GM18499 (cell line): ENCODE measurements around the gene TIMM29.

ENCODE experiments used
- ATAC-seq: cut with Tn5 transposase; IDR thresholded peaks from one replicate; pipeline ENCODE4 v1.9.1; 2021; ENCODE audit warnings: moderate number of reproducible peaks; ENCODE audit not compliant: insufficient read depth, unreplicated experiment

TIMM29 gene

DNA sequence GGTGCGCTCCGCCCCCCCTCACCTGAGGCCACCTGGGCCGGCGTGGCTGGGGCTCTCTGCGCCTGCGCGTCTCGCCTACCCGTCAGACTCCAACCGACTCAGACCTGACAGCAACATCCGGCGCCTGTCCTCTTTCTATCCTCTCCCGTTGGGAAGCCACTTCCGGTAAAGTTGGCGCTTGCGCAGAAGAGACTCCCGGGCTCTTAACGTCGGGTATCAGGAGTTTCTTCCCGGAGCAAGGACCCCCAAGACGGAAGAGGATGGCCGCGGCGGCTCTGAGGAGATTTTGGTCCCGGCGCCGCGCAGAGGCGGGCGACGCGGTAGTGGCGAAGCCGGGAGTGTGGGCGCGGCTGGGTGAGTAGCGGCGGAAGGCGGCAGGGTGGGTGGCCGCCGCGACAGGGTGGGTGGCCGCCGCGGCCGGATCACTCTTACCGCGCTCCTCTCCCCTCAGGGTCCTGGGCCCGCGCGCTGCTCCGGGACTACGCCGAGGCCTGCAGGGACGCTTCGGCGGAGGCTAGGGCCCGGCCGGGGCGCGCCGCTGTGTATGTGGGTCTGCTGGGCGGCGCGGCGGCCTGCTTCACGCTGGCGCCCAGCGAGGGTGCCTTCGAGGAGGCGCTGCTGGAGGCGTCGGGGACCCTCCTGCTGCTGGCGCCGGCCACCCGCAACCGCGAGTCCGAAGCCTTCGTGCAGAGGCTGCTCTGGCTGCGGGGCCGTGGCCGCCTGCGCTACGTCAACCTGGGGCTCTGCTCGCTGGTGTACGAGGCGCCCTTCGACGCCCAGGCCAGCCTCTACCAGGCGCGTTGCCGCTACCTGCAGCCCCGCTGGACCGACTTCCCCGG is at the start of gene TIMM29, which contains the start of gene YIPF2:
Gene TIMM29, plus strand, starts transcription at position 249 of the 839 bp plus-strand sequence. Its CDS starts 12 bp downstream, at position 261.
Gene YIPF2, minus strand, starts transcription at position 77 of the 839 bp plus-strand sequence. CDS start 229 bp downstream, outside the sequence.
- peak; percentile 59 for ATAC-seq

GRCh38 chr19:10881403-10882107 is 47.1 kb upstream of the TIMM29 start:
- ATAC-seq: no peak

GRCh38 chr19:10882108-10882457 is 46.5 kb upstream of the TIMM29 start:
- ATAC-seq: no peak

- no peak for ATAC-seq
These were observed 44.3 kb upstream of the TIMM29 start for GRCh38 chr19:10884274-10884673.

DNA sequence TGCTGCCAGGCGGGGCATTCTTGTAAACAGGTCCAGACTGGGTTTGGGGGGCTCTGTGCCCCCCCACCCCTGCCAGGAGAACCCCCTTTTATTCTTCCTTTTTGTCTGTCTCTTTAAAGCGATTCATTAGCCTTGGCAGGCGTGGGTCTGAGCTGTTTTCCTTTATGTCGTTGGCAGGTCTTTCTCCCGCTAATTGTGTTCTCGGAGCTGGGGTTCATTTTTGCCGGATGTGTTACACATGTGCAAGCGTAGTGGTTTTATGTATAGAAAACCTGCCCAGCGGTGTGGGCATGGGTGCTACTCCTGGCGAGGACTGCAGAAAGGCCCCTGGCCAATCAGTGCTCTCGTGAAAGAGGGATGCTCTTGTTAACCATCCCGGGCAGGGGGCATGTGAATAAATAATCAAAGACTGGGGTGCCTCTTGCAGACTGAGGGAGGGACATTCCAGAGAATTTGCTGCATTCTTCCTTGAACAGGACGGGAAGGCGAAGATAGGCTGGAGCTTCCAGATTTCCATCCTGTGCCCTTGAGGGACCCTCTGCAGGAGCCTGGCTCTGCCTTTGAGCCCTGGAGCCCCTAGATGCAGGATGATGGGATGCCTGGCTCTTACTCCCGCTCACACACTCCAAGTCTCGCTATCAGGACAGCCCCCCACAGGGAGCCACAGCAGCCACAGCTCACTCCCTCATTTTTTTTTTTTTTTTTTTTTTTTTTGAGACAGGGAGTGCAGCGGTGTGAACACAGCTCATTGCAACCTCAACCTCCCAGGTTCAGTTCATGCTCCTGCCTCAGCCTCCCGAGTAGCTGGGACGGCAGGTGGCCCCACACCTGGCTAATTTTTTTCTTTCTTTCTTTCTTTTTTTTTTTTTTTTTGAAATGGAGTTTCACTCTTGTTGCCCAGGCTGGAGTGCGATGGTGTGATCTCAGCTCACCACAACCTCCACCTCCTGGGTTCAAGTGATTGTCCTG is 43.1 kb upstream of the TIMM29 start:
- no peak for ATAC-seq

DNA sequence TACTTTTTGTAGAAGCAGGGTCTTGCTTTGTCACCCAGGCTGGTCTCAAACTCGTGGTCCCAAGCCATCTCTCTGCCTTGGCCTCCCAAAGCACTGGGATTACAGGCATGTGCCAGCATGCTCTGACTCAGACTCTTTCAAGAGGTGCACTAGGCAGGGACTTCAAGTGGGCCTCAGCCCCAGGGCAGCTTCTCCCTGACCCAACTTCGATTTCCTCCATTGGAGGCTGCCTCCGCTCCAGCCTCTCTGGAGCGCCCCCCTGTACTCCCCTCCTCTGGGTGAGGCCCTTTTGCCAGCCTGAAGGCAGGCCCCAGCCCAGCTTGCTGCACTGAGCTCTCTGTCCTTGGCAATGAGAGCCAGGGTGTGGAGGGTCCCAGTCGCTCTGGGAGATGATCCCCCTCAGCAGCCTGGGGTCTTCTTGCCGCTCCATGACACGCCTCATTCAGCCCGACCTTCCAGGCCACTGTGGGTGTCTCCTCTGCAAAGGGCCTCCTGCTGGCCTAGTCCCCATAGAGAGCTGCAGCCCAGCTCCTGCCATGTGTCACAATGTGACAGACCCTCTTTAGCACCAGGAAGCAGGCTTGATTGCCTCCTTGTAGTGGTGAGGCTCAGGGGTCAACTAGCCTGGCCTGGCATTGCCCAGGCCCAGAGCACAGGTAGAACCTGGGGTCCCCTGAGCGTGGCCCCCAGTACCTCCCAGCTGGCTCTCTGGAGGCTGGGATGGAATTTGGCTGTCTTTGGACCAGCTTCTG is 40.8 kb upstream of the TIMM29 start:
- no peak for ATAC-seq

DNA sequence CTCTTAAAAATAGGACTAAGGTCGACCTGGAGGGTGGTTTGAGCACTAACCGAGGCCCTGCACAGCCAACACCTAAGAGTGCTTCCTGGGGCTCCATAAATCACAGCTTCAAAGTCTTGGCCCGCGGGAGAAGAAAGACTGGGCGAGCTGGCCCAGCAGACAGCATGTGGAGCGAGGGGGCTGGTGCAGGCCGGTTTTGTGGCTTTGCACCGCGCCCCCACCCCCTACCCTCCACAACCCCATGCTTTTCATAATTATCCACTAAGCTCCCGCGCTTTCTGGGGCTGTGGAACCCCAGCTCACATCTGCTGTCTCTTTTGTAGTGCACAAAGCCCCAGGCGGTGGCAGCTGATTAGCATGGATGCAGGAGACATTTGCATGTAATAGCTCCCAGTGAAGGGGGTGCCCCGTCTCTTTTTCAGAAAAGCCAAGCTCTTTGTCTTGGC is 40.2 kb upstream of the TIMM29 start:
- ATAC-seq: no peak

- no peak for ATAC-seq
These were observed 38.7 kb upstream of the TIMM29 start for GRCh38 chr19:10889880-10890279.

- ATAC-seq: no peak
These were observed 37.1 kb upstream of the TIMM29 start for GRCh38 chr19:10891405-10892086.

GRCh38 chr19:10892256-10892655 is 36.4 kb upstream of the TIMM29 start:
- no peak for ATAC-seq

- ATAC-seq: no peak
These were observed 33.7 kb upstream of the TIMM29 start for GRCh38 chr19:10894911-10895213.

GRCh38 chr19:10895363-10895762 is 33.2 kb upstream of the TIMM29 start:
- no peak for ATAC-seq

DNA sequence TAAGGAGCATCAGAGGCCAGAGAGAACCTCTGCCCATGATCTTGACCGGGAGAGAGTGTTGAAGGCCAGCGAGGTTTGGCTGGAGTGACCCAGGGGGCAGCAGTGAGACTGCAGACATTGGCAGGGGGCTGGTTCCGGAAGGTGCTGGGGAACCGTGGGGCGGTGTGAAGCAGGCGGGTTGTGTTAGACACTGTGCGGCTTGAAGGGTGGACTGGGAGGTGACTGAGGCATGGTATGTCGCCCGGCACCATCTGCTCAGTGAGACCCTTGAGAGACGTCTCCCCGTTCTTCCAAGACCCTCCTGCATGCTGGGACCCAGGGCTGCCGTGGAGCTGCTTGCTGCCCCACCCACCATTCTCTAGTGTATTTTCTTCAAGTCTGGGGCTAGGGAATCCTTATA is 32.7 kb upstream of the TIMM29 start:
- ATAC-seq: no peak

DNA sequence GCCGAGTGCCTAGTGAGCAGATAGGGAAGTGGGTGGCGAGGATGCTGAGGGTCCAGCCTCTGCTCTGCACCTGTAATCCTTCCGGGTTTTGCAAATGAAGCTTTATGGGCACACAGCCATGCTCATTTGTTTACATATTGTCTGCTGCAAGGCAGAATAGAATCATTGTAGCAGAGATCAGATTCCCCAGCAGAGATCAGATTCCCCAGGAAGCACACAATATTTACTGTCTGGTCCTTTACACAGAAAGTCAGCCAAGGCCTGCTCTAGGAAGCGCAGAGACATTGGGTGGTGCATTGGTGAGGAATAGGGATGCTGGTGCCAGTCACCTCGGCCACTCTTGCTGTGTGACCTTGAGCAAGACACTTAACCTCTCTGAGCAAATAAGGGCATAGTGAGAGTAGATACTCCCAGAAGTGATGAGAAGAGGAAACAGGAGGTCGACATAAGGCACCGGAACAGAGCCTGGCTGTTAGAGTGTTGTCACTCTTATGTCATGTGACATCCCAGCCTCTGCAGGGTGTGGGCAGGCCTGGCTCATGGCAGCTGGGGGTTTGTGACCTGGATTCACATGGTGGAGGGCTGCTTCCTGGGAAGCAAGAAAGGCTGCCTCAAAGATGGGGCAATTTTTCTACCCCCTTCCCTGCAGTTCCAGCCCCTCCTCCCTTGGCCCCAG is 31.6 kb upstream of the TIMM29 start:
- ATAC-seq: no peak

DNA sequence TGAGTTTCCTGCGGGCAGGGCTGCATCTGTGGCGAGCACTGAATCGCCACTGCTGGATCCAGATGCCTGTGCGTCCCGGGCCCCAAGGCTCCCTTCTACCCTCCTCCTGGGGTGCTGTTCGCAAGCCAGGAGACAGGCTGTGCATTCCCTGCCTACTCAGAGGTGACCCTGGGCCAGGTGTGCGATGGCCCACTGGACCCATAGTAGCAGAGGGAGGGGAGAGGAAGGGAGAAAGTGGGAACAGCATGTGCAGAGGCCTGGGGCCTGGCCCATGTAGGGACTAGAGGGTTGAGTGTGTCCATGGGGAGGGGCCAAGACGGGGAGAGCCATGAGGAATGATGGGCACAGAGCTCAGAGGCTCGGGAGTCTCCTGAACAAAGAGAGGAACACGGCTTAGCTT is 30.0 kb upstream of the TIMM29 start:
- no peak for ATAC-seq

DNA sequence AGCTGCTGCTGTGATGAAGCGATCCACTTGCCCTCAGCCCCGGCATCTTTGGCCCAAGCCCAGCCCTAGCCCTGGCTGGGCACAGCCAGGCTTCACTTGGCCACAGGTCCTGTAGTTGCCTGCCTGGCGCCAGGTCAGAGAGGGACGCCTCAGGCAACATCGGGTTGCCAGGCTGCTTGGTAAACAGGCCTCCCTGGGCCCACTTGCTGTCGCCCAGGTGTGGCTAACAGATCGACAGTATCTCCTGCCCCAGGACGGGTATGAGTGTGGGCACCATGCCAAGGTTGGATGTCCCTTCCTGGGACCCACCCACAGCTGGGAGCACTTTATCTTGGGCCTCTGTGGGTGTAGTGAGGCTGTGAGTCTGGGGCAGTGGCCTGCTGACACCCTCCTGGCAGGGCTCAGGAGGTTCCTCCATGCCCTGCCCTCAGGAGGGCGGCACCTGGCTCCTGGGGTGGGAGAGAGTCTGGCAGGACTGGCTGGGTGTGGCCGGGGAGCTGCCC is 29.4 kb upstream of the TIMM29 start:
- ATAC-seq: no peak

- ATAC-seq: no peak
These were observed 20.7 kb upstream of the TIMM29 start for GRCh38 chr19:10907925-10908324.

GRCh38 chr19:10908380-10908960 is 20.1 kb upstream of the TIMM29 start:
- ATAC-seq: no peak
